Measurements from ENCODE around the gene ACTR6.

- TF ChIP-seq CTCF (IDR thresholded peaks at IDR 0.05) (no peak), POLR2A (IDR thresholded peaks at IDR 0.05) (no peak)
Observed at GRCh38 chr12:100186071-100186470, 14.5 kb upstream of the ACTR6 start.
